Tibial nerve (tissue), 3 donors: Measurements from ENCODE around the gene TMEM259.

Source experiments
- POLR2A ChIP-seq, 2 donors: fragments of 450-650 bp; IDR thresholded peaks; one replicate each; pipeline ENCODE4 v1.6.1; 2017; ENCODE audit warnings: antibody characterized with exemption in 2 of 2, mild to moderate bottlenecking in 2 of 2, moderate library complexity in 2 of 2
- TF ChIP-seq, protein P1 (sequence below), 5 experiments: fragments of 200-600 bp in 3 of 5; fragments of 450-650 bp in 2 of 5; sonication (generic) in 3 of 5; IDR thresholded peaks; one replicate each; pipeline ENCODE4 v1.5.1; 2016 to 2019; ENCODE audit warnings: antibody characterized with exemption in 5 of 5, mild to moderate bottlenecking in 3 of 5, moderate library complexity in 2 of 5

DNA sequence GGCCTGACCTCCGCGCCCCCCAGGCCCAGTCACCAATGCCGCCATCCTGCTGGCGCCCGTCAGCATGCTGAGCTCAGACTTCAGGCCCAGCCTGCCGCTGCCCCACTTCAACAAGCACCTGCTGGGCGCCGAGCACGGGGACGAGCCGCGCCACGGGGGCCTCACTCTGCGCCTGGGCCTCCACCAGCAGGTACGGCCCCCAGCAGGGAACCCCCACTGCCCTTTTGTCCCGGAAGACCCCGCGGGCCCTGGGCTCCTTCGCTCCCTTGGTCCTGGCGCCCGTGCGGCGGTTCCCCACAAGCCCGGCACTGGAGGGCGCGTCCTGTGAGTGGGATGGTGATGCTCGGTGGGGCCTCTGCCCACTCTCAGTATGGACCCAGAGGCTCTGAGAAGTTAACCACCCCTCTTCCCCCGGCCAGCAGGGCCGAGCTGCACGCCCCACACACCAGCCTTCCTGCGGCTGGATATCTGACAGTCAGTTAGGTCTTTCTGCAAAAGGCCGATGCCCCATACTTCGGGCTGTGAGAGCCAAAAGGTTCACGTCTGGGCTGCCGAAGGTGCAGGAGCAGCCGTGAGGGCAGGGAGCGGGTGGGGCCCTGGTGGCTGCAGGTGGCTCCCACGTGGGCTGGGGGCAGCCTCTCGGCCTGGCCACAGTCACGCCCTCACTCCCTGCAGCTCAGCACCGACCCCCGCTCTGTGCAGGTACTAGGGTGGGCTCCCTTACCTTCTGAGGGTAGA is 28.8 kb downstream of the TMEM259 start:
- TF ChIP-seq, protein P1, sequence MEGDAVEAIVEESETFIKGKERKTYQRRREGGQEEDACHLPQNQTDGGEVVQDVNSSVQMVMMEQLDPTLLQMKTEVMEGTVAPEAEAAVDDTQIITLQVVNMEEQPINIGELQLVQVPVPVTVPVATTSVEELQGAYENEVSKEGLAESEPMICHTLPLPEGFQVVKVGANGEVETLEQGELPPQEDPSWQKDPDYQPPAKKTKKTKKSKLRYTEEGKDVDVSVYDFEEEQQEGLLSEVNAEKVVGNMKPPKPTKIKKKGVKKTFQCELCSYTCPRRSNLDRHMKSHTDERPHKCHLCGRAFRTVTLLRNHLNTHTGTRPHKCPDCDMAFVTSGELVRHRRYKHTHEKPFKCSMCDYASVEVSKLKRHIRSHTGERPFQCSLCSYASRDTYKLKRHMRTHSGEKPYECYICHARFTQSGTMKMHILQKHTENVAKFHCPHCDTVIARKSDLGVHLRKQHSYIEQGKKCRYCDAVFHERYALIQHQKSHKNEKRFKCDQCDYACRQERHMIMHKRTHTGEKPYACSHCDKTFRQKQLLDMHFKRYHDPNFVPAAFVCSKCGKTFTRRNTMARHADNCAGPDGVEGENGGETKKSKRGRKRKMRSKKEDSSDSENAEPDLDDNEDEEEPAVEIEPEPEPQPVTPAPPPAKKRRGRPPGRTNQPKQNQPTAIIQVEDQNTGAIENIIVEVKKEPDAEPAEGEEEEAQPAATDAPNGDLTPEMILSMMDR (IDR thresholded peaks at IDR 0.05), result no peak
- TF ChIP-seq POLR2A (IDR thresholded peaks at IDR 0.05), result no peak
